ENCODE measurements around the gene BAG5.
"Not testable (repeated sequence)": the region's sequence is repeated elsewhere in the genome, so short reads cannot be mapped to it uniquely, and the experiment has no call there.

BAG5 gene

DNA sequence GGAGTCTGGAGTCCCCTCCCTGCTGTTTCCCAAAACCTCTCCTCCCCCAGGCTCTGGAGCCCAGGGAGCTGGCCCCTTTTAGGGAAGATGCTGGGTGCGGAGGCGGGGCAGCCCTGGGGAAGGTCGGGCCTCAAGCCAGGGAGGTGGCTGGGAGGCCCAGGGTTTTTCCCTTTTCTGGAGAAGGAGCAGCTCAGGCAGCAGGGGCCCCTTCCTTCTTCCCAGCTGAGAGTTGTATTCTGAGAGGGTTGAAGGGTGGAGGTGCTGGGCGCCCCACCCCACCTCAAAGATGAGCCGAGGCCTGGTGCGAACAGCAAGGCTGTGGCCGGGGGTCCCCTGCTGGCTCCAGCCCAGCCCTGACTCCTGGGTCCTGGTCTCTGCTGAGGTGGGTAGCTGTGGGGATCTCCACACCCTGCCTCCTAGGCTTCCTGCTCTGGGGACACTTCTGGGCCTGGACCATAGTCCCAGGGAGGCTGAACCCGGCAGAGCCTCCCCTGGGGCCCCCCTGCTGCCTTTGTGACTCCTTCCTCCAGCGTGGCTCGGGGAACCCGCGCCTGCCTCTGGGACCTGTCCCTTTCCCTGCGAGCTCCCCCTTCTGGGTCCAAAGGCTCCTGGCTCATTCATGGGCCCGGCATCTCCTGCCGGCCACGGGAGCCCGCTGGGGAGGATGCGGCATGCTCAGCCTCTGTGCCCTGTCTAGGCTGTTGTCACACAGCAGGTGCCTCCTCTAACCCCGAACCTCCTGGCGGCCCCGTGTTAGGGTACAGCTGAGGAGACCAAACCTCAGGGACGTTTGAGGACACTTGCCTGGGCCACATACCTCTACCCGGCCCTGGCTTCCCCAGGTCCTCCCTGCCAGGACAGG, 29.1 kb downstream of the BAG5 start:
- no peak for DNase-seq

DNA sequence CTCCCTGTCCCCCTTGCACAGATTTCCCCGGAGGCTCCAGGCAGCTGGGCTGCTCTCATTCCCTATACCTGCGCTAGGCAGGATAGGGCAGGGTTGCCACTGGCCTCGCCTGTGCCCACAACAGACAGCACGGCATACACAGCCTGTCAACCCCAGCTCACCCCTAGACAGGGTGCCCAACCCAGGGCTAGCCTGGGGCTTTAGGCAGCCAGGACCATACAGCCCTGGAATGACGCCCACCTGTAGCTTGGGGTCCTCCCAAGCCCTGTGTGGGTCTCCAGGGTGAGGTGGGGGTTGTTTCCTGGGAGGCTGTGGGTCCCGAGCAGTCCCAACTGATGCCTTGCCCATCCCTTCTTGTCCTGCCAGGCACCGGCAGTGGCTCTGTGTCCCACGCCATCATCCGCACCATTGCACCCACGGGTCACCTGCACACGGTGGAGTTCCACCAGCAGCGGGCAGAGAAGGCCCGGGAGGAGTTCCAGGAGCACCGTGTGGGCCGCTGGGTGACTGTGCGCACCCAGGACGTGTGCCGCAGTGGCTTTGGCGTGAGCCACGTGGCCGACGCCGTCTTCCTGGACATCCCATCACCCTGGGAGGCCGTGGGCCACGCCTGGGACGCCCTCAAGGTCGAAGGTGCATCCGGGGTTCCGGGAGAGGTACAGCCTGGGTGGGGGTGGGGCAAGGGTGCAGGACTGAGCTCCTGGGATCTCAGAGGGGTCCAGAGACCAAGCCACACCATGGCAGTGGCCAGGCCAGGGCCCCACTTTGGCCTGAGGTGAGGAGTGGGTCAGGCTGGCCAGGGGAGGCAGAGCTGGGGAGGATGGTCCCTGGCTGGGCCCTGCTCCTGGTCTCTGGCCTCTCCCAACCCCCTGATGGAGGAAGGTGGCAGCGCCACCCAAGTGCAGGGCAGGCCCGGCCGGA, 30.0 kb downstream of the BAG5 start:
- DNase-seq = no peak

DNA sequence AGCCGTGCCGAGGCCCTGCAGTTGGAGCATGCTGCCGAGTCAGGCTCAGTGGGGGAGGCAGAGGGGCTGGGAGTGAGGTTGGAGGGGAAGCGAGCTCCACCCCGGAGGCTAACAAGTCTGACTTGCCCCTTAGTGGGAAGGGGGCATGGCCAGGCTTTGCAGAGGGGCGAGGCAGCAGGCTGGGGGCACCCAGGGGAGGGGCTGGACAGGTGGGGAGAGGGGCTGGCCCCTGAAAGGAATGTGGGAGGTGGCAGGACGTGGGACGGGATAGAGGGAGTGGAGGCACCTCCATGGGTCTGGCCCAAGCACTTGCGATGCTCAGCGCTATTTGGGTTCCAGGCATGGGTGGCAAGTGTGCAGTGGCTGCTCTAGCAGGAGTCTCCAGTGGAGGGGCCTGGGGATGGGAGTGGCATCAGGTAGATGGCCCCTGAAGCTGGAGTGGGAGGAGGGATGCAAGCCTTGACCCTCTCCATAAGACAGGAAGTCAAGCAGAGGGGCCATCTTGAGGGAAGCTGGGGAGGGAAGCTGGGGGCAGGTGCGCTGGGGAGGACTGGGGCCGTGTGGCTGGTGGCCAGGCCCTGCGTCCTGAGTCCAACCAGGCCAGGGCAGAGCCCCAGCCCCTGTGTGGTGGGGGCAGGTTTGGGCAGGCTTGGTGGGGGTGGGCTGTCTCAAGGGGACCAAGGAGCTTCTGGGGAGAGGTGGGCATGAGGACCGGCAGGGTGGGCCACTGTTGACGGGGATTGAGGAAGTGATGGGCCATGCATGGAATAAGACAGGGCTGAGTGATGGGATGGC, 30.8 kb downstream of the BAG5 start:
- no peak for DNase-seq

DNA sequence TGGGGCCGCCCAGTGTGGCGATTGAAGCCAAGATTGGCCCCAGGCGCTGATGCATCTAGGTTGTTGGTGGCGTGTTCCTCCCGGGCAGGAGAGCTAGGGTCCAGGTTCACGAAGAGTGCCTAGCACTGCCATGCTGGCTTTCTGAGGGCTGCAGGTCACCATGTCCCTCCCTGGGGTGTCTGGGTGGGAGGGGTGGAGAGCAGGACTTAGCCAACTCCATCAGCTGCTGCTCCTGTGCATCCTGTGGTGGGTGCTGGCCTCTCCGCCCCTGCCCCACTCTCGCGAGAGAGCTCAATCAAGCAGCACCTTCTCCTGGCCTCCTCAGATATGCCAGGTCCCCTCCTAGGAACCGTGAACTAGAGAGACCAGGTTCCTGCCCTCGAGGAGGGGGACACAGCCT, 31.6 kb downstream of the BAG5 start:
- no peak for DNase-seq

DNA sequence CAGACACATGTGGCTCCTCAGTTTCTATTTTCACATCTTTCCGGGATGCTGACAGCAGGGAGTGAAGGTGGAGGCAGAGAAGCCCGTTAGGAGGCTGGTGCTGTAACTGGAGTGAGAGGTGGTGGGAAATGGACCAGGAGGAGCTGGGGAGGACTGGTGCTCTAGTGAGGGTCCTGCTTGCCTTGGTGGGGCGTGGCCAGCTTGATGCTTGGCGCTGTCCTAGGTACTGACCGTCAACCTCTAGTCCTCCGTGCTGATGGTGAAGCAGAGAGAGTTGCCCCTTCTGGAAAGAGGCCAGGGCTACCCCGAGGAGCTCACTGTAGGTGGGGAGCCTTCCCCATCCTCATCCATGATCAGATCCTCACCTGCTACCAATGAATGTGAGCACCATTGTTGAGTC, 32.1 kb downstream of the BAG5 start:
- no peak for DNase-seq

DNA sequence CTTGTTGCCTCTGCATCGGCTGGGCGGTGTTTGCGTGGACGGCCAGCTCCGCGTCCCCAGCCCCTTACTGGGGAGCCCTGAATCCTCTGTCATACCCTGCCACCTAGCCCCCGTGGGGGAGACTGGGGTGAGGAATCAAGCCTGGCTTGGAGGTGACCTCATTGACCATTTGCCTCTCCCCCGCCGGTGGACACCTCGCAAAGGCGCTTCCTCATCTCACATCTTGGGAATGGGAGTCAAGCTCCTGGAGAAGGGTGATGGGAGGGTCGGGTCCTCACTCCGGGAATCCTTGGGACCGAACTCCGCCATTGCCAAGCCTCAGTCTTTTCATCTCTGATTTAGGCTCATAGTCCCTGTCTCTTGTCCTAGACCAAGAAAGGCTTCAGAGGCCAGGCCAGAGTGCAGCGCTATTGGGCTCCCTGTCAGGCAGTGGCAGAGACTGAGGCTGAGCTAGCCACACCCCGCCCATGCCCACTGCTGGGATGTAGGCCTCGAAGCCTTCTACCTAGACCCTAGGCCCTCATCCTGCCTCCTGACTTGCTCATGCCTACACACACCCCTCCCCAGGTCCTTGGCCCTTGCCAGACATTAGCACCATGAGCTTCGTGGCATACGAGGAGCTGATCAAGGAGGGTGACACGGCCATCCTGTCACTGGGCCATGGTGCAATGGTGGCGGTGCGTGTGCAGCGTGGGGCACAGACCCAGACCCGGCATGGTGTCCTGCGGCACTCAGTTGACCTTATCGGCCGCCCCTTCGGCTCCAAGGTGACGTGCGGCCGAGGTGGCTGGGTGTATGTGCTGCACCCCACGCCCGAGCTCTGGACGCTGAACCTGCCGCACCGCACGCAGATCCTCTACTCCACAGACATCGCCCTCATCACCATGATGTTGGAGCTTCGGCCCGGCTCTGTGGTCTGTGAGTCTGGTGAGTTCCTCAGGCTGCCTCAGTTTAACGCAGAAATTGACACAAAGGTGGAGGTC, 32.8 kb downstream of the BAG5 start:
- DNase-seq = no peak

DNA sequence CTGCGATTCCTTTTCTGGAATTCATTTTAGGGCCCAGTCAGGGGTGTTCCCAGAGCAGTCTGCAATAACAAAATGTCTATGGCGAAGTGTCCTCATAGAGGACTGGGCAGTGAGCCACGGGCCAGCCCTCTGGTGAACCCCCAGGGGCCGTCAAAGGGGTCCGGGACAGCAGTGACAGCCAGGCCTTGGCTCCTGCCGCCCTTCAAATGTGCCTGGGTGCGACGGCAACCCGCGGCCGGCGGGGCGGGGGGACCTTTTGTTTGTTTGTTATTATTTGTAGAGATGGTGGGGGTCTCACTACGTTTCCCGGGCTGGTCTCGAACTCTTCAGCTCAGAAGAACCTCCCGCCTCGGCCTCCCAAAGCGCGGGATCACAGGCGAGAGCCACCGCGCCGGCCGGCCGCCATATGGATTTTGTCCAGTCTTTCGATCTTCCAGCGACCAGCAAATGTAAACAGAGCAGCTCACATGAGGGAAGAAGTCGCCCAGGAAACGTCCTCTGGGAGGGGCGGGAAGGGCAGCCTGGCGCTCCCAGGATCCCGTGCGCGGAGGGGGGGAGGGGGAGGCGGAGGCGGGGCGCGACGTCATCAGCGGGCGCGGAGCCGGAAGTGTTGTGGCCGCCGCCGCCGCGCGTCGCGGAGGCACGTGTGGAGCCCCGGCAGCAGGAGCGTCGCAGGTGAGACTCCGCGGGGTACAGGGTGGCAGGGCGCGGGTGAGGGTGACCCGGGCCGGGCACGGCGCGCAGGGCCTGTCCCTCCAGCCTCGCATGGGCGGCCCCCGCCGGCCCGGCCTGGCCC, 33.7 kb downstream of the BAG5 start, which contains the start of gene TRMT61A:
Gene TRMT61A, plus strand, starts transcription at position 610 of the 796 bp plus-strand sequence. CDS start 783 bp downstream, outside the sequence.
- peak; percentile 83 for DNase-seq

DNA sequence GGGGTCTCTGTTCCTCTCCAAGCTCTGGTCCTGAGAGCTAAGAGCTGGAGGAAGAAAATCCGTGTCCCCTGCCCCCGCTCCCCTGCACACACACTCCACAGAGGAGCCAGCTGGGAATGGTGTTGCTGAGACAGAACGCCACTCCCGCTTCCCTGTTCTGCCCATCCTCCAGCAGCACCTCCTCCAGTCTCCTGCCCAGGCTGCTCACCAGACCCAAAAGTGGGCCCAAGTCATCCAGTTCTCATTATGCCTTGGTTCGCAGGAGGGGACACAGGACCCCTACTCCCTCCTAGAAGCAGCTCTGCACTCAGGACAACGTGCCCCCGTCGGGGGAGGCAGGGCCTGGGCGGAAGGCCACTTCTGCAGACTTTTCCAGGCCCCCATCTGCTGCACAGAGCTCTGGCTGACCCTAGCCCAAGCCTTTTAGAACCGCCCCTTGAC, 34.3 kb downstream of the BAG5 start:
- DNase-seq = no peak

DNA sequence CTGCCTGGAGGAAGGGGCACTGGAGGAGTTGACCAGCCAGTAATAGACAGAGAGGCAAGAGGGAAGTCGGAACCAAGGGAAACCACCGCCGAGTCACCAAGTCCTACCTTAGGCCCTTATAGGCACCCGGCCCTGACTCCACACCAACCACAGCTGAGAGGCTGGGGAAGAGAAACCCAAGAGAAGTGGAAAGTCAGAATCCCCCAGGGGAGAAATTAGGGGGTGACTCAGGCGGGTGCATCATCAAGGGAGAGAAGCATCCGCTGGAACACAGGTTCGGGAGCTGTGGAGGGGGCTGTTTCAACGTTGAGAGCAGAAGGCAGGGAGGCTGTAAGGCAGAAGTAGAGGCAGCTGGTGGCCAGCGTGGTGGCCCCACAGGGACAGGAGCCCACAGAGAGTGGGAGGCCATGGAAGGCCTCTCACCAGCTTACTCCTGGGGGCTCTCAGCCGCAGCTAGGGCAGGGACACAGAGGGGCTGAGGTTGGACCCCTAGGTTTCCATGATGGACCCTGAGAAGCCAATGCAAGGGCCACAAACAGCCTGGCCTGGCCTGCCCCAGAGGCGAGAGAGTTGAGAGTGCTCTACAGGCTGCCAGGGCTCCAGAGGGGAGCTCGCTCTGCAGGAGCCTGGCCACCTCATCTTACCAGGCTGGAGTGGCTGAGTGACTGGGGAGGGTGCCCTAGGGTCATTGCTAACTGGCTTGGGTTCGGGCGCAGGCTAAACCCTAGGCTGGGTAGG, 34.9 kb downstream of the BAG5 start:
- DNase-seq = no peak

DNA sequence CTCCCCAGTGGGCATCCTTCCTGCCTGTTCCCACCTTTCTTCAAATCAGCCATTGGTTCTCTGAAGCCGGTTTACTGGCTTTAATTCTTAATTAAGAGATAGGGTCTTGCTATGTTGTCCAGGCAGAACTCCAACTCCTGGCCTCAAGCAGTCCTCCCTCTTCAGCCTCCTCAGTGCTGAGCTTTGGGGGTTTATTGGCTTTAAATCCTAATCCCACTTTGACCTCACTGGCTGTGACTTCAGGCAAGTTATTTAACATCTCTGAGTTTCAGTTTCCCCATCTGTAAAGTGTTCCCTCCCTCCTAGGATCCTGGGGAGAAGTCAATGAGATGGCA, 35.6 kb downstream of the BAG5 start:
- DNase-seq = no peak

DNA sequence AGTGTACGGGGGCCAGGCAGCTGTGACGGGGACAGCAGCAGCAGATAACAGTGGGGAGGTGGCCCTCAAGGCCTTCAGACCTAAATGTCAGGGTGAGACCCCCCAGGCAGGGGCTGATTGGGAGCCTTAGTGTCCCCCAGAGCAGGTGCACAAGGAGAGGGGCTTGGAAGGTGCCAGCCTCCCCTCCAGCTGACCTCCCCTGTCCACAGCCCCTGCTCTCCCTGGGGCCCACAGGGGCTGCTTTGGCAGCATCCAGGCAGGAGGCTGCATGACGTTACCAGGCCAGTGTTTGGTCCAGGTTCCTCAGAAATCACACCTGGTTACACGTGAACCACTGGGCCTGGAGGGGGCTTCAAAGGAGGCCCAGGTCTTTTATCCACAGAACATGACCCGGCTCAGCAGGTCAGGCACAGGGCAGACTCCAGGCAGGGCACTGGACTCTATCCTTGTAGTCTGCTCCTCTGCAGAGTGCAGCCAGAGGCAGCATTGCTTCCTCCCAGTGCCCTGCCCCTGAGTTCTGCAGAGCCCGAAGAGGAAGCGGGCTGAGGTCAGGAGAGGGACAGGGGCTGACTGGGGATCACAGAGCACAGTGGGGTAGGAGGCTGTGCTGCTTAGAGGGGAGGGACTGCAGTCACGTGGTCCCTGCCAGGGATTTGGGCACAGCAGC, 36.1 kb downstream of the BAG5 start:
- DNase-seq = no peak

DNA sequence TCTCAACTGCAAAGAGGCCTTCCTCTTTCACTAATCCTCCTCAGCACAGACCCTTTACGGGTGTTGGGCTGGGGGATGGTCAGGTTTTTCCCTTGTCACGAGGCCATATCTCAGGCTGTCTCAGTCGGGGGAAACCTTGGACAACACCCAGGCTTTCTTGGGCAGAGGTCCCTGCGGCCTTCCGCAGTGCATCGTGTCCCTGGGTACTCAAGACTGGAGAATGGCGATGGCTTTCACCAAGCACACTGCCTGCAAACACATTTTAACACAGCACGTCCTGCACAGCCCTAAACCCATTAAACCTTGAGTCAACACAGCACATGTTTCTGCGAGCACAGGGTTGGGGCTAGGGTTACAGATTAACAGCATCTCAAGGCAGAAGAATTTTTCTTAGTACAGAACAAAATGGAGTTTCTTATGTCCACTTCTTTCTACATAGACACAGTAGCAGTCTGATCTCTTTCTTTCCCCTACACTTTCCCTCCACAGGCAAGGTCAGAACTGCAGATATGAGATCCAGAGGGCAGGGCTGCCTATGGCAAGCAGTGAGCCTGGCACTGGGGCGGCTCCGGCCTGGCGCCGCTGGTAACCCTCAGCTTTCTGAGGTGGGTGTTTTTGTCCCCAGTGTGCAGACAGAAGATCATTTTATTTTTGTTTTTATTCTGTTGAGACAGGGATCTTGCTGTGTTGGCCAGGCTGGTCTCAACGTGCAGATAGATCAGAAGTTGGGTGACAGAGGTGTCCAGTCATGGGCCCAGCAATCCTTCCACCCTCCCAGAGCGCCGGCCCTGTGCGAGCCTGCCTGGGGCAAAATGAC, 36.8 kb downstream of the BAG5 start:
- DNase-seq = not testable (repeated sequence)

DNA sequence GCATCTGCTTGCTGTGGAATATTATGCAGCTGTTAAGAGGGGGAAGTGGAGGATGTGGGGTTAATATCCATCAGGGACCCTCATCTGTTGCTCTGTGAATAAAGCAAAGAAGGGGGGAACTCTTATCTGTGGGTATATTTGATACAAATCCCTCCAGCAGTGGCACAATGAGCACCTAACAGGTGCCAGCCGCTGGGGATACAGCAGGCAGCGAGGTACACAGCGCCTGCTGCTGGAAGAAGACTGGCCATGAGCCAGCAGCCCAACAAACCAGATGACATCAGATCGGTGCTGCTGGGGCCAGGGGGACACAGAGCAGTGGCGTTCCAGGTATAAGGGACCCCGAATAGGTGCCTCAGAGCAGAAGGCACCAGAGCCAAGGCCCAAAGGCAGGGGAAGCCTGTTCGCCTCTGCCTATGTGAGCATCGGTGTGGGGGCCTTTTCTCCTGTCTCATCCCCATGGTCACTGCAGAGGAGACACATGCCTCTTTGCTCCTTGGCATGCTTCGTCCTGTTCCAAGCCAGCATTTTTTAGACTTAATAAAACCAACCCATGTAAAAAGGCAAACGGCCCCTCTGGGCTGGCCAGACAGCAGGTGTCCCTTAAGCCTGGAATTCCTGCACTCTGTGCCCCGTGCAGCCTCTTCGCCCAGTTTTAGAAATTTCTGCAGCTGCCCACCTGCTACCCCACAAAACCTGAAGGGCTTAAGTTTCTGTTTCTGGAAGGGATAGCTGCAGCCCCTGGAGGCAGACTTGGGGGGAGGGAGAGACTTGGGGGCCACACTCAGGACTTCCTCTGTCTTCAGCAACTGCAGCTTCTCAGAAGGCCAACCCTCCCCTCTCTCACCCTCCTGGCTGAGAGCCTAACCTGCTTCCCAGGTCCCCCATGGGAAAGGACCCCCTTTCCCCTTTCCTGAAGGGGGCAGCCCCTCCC, 38.2 kb downstream of the BAG5 start:
- DNase-seq = no peak

DNA sequence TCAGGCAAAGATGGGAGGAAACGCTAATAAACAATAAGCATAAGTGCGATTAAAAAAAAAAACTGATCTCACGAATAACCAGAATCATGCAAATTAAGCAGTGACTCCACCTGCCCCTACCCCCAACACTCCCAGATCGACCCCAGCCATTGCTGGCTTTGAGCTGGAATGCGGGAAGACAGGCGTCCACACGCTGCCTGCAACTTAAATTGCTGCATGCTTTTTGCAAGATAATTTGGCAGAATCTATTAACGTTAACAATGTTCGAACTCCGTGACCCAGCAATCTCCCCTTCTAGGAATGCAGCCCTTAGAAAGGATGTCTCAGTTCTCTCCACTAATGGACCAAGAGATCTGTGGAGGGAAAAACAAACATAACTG, 38.9 kb downstream of the BAG5 start:
- no peak for DNase-seq

DNA sequence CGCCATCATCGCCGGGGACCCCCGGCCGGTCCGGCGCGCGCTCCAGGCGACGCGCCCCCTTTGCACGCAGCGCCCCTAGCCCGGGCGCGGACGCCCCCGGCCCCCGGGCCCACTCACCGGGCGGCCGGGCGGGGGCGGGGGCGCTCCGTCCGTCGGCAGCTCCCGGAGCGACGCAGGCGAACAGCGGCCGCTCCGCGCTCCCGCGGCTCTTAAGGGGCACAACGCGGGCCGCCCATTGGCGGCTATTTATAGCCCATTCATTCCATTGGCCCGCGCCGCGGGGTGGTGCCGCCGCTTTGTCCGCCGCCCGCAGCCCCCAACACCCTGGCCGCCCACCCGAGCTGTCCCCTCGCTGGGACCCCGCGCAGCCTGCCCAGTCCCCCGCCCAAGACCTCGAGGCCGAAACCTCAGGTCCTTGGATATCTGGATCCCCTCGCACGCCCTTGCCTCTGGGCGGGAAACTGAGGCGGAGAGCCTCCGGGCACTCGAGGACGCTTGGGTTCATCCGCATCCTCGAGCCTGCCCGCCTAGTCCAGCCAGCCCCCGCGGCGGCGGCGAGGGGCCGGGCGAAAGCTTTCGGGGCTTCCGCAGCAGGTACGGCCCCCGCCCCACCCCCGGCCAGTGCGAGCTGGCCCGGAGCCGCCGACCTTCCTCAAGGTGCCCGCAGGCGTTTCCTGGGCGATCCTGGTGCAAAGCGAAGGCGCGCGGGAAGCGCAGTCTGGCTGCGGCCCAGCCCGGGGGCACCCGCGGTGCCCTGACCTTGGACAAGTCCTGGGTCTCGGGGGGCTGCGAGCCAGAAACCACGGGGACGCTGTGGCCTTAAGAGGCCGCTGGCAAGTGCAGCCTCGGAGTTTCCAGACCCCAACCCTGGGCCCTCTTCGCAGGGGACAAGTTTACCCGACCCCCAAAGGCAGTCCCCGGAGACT, 39.5 kb downstream of the BAG5 start, which contains the start of gene CKB:
Gene CKB, minus strand, starts transcription at position 182 of the 926 bp plus-strand sequence. CDS start 337 bp downstream, outside the sequence.
- DNase-seq = no peak

DNA sequence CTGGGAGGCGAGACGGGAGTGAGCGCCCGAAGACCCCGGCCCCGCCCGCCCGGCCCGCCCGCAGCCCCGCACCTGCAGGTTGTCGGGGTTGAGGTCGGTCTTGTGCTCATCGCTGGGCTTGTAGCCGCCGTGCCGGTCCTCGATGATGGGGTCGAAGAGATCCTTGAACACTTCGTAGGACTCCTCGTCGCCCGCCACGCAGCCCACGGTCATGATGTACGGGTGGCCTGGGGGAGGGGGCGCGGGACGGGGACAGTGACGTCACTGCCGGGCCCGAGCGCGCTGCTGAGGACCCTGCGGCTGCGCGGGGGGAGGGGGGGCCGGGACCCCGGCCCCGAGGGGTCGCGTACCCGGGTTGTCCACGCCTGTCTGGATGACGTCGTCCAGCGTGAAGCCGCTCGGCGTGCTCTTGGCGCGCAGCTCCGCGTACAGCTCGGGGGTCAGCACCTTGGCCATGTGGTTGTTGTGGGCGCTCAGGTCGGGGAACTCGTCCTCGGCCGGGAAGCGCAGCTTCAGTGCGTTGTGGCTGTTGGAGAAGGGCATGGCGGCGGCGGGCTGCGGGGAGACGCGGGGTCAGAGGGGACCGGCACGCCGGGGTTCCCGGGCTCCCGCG, 40.4 kb downstream of the BAG5 start:
- no peak for DNase-seq
